HG03045 (cell line): Measurements from ENCODE around the gene MAPK9.

Experiments
- ATAC-seq: cut with Tn5 transposase; IDR thresholded peaks from one replicate; pipeline ENCODE4 v1.9.1; 2021; ENCODE audit warnings: mild to moderate bottlenecking, moderate library complexity; ENCODE audit not compliant: unreplicated experiment

The MAPK9 gene

DNA sequence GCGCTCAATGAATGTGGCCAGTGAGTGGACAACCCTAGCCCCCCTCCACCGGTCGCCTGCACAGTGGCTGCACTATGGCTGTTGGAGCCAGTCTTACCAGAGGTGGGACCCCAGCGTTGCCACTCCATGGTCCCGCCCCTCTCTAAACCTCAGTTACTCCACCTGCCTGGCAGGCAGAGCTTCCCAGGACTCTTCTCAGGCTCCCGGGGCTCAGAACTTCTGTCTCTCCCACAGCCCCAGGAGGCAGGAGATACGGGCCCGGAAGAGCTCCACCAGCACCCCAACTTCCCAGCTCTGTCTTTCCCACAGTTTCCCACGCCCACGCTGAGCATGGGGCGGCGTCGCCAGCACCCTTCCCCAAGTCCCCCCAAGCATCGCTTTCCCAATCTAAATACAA is 83.8 kb downstream of the MAPK9 start:
- no peak for ATAC-seq

DNA sequence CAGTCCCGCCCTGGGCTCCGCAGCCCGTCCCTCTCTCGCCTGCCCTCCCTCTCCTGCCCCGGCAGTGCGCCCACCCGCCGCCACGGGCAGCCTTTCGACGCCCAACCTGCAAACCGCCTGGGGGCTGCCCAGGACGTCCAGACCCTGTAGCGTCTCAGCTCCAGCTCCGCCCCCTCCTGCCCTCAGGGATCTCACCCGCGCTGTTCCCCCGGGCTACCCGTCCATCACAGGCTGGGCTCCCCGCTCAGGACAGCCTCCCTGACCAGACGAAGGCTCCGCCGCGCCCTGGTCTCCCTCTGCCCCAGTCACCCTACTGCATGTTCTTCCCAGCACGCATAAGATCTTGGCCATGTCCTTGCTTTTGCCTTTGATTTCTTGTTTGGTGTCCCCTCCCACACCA is 84.3 kb downstream of the MAPK9 start:
- ATAC-seq: no peak

DNA sequence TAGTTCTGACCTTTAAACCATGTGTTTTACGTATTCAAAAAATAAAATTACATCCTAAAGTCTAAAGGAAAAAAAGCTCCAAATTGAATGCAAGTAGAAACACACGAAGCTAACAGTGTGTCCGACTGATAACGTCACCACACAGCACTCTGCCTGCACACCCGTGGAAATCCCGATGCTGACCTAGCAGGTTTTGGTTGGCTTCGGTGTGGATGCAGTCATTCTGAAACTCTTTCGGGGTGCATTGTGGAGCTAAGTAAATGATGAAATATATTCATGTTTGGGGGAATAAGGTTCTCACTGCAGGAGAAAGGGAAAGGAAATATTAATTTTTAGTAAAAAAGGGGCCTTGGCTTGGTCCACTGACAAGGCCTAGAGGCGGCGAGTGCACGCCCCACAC is 84.9 kb downstream of the MAPK9 start:
- ATAC-seq: no peak

DNA sequence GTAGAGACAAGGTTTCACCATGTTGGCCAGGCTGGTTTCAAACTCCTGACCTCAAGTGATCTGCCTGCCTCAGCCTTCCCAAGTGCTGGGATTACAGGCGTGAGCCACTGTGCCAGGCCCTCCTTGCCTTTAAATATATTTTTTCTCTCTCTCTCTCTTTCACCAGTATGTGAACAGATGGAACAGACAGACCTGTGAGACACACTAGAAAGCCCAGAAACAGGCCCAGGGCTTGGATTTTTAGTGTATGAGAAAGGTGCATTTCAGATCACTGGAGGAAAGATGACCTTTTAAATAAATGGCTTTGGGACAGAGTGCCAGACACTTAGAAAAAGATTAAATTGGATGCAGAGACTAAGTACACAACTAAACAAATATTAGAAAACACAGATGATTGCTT is 86.0 kb downstream of the MAPK9 start:
- no peak for ATAC-seq

DNA sequence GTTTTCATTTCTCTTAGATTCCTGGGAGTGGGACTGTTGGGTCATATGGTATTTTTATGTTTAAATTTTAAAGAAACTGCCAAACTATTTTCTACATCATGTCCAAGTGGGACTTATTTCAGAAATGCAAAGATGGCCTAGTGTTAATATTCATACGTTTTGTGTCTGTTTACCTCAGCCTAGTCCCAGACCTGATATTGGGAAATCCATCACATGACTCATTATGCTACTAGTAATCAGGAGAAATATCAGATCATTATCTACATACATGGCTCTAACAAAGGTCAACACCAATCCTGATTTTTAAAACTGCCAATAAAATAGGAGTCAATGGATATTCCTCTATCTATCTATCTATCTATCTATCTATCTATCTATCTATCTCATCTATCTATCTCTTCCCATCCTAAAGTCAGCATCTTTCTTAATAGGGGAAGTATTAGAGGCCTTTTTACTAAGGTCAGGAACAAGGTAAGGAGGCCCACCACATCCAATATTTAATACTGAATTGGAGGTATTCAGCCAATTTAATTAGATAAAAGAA is 87.5 kb downstream of the MAPK9 start:
- no peak for ATAC-seq

DNA sequence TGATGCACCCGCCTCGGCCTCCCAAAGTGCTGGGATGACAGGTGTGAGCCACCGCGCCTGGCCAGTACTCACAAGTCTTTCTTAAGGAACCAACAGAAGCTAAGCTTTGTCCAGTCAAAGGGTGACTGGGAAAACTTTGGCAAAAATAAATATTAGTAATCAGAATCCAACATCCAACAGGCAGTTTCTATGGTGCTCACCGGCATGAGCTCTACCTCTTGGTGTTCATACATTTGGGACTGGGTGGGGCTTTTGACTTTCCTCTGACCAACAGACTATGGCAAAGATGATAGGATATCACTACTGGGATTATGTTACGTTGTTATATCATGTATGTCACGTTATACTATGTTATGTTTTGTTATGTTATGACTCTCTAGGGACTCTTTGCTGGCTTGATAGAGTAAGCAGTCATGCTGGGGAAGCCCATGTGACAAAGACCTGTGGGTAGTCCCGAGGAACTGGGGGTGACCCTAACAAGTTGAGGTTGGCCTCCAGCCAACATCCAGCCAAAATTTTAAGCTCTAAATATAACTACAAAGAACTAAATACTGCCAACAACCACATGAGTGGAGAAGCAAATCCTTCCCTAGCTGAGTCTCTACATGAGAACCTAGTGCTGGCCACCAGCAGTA is 88.8 kb downstream of the MAPK9 start:
- no peak for ATAC-seq

DNA sequence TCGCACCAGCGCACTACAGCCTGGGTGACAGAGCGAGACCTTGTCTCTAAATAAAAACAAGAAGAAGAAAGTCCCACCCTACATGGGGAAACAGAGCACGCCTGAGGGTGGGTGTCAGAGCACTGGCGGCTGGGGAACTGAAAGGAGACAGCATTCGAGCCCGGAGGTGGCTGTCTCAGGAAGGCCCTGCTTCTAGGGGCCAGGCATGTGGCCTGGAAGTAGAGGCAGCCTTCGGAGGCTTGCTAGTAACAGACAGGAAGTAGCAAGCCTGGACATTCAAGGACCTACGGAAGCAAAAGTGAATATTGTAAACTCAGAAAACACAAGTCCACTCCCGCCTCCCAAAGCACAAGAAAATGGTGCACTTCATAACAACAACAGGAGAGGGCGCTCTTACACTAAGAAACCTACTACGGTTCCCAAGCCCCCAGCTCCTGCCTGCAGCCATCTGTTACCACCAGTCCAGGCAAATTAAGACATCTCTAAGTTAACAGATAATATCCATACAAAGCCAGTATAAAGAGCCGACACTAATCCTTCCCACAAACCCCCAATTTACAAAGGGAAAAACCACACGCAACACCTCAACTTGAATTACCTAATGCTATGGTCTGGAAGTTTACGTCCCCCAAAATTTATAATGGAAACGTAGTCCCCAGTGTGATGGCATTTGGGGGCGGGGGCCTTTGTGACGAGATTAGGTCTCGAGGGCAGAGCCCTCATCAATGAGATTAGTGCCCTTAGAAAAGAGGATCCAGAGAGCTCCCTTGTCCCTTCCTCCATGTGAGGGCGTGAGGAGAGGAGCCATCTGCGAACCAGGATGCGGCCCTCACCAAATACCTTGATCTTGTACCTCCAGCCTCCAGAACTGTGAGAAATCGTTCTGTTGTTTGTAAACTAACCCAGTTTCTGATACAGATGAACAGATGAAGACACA is 90.6 kb downstream of the MAPK9 start:
- no peak for ATAC-seq

DNA sequence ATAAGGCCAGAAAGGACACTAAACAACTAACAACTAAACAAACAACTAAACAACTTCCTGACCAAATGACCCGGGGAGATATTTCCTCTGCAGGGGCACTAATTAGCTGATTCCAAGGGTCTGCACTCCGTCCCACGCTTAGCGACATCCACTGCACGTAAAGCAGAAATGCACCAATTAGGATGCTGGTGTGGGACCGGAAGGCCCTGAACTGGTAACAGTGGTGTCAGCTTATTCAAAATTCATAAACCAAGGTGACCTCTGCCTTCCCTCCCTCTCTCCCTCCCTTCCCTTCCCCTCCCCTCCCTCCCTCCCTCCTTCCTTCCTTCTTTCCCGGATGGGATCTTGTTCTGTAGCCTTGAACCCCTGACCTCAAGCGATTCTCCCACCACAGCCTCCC is 92.5 kb downstream of the MAPK9 start:
- no peak for ATAC-seq

DNA sequence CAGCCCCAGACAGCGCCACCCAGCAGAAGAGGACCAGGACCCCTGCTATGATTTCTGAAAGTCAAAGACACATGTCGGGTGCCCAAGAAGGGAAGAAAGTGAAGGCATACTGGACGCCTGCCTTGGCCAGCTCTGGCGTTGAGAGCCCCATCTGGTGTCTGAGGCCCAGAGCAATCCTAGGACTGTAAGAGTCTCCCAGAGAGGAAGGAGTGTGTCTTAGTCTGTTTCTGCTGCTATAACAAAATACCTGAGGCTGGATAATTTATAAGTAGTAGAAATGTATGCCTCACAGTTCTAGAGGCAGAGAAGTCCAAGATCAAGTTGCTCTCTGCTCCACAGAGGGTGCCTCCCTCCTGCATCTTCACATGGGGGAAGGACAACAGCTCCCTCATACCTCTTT is 93.7 kb downstream of the MAPK9 start:
- ATAC-seq: no peak

DNA sequence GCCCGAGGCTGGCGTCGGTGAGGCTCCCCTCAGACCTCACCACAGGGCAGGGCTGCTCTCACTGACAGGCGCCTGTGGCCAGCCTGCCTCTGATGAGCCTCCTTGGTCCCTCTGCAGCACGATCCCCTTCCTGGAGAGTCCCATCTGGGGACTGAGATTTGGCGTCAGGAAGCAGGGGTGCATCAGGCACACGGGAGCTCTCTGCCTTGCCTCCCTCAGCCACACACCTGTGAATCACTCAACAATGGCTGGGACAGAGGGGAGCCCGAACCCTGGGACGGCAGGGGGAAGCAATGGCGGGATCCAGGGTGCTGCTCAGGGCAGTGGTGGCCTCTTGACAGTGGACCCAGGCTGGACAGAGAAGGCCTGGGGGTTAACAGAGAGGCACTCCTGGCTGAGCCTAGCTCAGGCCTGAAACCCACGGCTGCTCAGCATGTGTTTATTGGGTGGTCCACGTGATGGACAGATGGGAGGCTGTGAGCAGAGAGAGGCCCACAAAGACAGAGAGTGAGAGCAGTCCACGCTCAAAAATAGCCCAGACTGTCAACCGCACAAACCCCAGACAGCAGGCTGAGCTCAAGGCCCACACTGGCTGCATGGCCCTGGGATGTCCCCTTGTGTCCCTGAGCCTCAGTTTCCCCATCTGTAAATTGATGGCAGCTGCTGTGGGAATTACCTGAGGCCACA is 94.7 kb downstream of the MAPK9 start:
- no peak for ATAC-seq

DNA sequence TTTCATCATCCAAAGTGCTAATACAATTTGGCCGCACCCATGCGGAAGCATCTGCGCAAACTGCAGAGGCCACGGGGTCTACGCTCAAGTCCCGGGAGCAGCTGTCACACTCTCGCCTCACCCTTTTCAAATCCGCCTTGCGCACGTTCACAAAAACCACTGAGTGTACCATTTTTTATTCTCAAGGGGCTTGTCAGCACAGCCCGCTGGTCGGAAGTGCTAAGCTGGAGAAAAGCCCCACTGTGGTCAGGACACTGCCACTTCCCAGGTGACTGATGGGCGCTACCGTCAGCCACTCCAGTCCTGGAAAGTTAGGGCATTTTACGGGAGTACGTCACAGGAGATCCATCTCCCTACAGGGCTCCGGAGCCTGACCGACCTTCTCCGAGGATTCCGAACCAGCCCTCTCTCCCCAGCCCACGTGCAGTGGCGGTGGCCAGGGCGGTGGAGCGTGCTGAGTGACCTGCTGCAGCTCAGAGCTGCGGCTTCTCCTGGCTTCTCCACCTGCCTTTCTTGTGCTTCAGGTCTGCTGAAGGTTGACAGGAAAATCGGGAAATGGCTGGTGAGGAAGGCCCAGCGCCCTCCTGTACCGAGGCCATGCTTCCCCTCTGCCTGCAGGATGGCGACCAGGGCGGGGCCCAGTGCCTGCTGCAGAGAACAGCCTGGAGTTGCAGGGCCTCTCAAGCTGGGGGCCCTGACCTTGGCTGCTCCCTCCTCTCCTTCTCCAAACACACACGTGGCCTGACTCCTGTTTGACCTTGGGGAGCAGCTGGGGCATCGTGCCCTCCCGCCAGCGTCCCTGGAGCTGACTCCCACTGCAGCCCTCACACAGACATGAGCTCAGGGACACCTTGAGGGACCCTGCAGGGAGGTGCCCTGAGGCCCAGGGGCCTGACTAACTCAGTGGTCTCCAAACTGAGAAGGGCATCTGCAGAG is 97.2 kb downstream of the MAPK9 start:
- ATAC-seq: no peak

DNA sequence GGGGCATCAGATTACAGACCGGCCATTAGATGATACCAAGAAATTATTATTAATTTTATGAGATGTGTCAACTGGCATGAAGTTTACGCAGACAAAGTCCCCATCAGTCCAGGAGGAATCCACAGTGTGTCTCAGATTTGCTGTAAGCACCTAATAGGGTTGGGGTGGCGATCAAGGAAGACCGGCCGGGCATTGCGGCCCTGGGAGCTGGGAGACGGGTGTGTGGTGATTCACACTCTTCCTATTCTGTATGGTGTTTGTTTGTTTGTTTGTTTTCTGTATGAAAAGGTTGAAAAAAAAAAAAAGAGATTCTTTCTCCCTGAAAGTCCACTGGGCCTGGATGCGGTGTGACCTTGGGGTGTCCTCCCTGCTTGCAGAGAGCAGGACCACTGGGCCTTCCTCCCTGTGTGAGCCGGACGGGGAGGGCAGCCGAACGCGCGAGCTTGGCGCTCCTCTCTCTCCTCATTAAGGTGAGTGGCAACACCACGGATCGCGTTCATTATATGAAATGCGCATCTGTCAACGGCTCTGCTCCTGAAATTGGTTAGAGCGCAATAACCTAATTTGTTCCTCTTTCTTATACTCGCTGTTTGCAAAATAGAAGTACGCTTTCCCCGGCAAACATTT is 98.0 kb downstream of the MAPK9 start:
- ATAC-seq: no peak

DNA sequence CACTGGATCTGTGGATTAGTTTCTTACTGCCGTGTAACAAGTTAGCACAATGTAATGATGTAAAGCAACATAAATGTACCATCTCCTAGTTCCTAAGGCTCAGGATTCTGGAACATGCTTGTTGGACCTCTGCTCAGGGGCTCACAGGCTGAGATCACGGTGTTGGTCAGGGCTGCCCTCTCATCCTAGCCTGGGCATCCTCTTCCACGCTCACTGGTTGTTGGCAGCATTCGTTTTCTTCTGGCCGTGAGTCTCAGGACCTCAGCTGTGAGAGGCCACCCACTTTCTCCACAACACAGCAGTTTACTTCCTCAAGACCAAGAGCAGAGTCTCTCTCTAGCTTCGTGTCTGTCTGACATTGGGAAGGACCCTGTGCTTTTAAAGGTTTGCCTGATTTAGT is 100.2 kb downstream of the MAPK9 start:
- no peak for ATAC-seq

DNA sequence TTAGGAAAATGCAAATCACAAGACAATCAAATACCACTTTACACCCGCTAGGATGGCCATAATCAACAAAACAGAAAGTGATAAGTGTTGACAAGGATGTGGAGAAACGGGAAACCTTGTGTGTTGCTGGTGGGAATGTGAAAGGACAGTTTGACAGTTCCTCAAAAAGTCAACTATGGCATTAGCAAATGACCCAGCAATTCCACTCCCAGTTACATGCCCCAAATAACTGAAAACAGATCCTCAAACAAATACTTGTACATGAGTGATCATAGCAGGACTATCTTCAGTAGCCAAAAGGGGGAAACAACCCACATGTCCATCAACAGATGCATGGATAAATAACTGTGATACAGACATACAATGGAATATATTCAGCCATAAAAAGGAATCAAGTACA is 104.1 kb downstream of the MAPK9 start:
- ATAC-seq: no peak
